Measurements from ENCODE around the gene MAN1A2. TPM values are rescaled to one million over a fixed set of nuclear protein-coding genes. Genes with fewer than 3 reads are reported as not detected.
A peak's percentile ranks its signal among the peaks of the same experiment; 100 is the strongest.

Gene MAN1A2
- total and polyA plus RNA-seq, 9 of the 15 experiments (the other 6 are each of a cell fraction or from before 2014, with no cell fraction given) = 4.2 to 38.4 (median 18.7) TPM

- TF ChIP-seq DACH1 (IDR thresholded peaks at IDR 0.05; ENCODE audit: partially characterized antibody) = peak; percentile 85
Observed at GRCh38 chr1:117495068-117495467, 127.8 kb downstream of the MAN1A2 start (continued).

GRCh38 chr1:117499071-117499470 is 131.8 kb downstream of the MAN1A2 start:
- H3K4me1 ChIP-seq (replicated peaks in 1 of 2; ENCODE audit: control insufficient read depth in 2 of 2, insufficient read depth in 2 of 2, low read length in 2 of 2) = no peaks in the 10 kb centered on the region
- intact Hi-C loops (cut with micrococcal nuclease) = no loop called here
- DNase-seq (ENCODE audit: extremely low read depth in 1 of 4, low spot score in 3 of 4) (no peak), FAIRE-seq (no peak), ATAC-seq (no peak)
- no peak overlapping the region for H3K4me2 ChIP-seq (ENCODE audit: insufficient read depth, low read length)
- no peaks in the 10 kb centered on the region for H4K20me1 ChIP-seq (replicated peaks; ENCODE audit: control insufficient read depth, insufficient read depth, low read length)
- no peaks in the 10 kb centered on the region for H3K79me2 ChIP-seq (ENCODE audit: control insufficient read depth, insufficient read depth, low read length)
- ChIA-PET CTCF (ENCODE audit: low intra/inter-chr PET ratio) (no interaction called here), POLR2A (no interaction called here)
- H3K9me1 ChIP-seq (ENCODE audit: control insufficient read depth, insufficient read depth, low read length) = no peaks in the 10 kb centered on the region
- no peaks in the 10 kb centered on the region for H3K9me3 ChIP-seq (replicated peaks; ENCODE audit: control insufficient read depth, insufficient read depth, low read depth, low read length)
- H3K36me3 ChIP-seq (ENCODE audit: control insufficient read depth, insufficient read depth, low read length) = peaks cover 4% of the 10 kb centered on the region; the same call in 2 of the 3 replicates
- H3K27ac ChIP-seq (ENCODE audit: extremely low read depth, low read depth, low read length) = no peak overlapping the region
- in situ Hi-C loops (cut with MboI) = no loop called here
- no peaks in the 10 kb centered on the region for H3K27me3 ChIP-seq (ENCODE audit: control insufficient read depth in 2 of 2, insufficient read depth in 2 of 2, low read length in 2 of 2)
- no peak overlapping the region for H2AFZ ChIP-seq (ENCODE audit: low read depth, low read length)
- TF ChIP-seq, protein P1, sequence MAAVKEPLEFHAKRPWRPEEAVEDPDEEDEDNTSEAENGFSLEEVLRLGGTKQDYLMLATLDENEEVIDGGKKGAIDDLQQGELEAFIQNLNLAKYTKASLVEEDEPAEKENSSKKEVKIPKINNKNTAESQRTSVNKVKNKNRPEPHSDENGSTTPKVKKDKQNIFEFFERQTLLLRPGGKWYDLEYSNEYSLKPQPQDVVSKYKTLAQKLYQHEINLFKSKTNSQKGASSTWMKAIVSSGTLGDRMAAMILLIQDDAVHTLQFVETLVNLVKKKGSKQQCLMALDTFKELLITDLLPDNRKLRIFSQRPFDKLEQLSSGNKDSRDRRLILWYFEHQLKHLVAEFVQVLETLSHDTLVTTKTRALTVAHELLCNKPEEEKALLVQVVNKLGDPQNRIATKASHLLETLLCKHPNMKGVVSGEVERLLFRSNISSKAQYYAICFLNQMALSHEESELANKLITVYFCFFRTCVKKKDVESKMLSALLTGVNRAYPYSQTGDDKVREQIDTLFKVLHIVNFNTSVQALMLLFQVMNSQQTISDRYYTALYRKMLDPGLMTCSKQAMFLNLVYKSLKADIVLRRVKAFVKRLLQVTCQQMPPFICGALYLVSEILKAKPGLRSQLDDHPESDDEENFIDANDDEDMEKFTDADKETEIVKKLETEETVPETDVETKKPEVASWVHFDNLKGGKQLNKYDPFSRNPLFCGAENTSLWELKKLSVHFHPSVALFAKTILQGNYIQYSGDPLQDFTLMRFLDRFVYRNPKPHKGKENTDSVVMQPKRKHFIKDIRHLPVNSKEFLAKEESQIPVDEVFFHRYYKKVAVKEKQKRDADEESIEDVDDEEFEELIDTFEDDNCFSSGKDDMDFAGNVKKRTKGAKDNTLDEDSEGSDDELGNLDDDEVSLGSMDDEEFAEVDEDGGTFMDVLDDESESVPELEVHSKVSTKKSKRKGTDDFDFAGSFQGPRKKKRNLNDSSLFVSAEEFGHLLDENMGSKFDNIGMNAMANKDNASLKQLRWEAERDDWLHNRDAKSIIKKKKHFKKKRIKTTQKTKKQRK (IDR thresholded peaks at IDR 0.05; ENCODE audit: borderline replicate concordance, low read depth, low read length) = no peak
- TF ChIP-seq OTX1 (CRISPR knock-in tag; IDR thresholded peaks at IDR 0.05) = no peak
- TF ChIP-seq KDM2B (CRISPR knock-in tag; IDR thresholded peaks at IDR 0.05) = no peak
- no peak for TF ChIP-seq POLR2G (IDR thresholded peaks at IDR 0.05; ENCODE audit: low read depth, low read length)
- TF ChIP-seq STAT5B (CRISPR knock-in tag; IDR thresholded peaks at IDR 0.05) = no peak
- TF ChIP-seq ZNF76 (CRISPR knock-in tag; IDR thresholded peaks at IDR 0.05; ENCODE audit: borderline replicate concordance) = no peak
- TF ChIP-seq NBN (IDR thresholded peaks at IDR 0.05; ENCODE audit: low read depth) = no peak
- TF ChIP-seq NUFIP1 (IDR thresholded peaks at IDR 0.05; ENCODE audit: partially characterized antibody) = no peak
- no peak for TF ChIP-seq HDAC1 (IDR thresholded peaks at IDR 0.05)
- no peak for TF ChIP-seq CBFA2T2 (conservative IDR thresholded peaks at IDR 0.05)
- no peak for TF ChIP-seq ZNF174 (CRISPR knock-in tag; IDR thresholded peaks at IDR 0.05)
- TF ChIP-seq GABPB1 (CRISPR knock-in tag; IDR thresholded peaks at IDR 0.05) = no peak
- no peak for TF ChIP-seq HES1 (IDR thresholded peaks at IDR 0.05; ENCODE audit: low read depth)
- TF ChIP-seq MECOM (CRISPR knock-in tag; IDR thresholded peaks at IDR 0.05) = no peak
- no peak for TF ChIP-seq TAF9B (IDR thresholded peaks at IDR 0.05; ENCODE audit: partially characterized antibody)
- TF ChIP-seq MEIS2 (IDR thresholded peaks at IDR 0.05; ENCODE audit: partially characterized antibody) = no peak
- no peak for TF ChIP-seq ZC3H11A (IDR thresholded peaks at IDR 0.05; ENCODE audit: low read depth, low read length)
- TF ChIP-seq ZNF431 (CRISPR knock-in tag; IDR thresholded peaks at IDR 0.05) = no peak
- no peak for TF ChIP-seq HMG20A (CRISPR knock-in tag; conservative IDR thresholded peaks at IDR 0.05)
- no peak overlapping the region for H3K4me3 ChIP-seq
- BruUV-seq (replicated peaks) = no TSS peak
- WGBS (ENCODE audit: insufficient coverage, low coverage, missing lambda C conversion rate) = 98% methylated on average over 2 of the region's 2 CpGs
- H3K9ac ChIP-seq (ENCODE audit: insufficient read depth in 1 of 2, low read depth in 2 of 2, low read length in 2 of 2) = no peak overlapping the region

All from K562 (cell line).